ENCODE data around the gene STAC3.
A peak's percentile ranks its signal among the peaks of the same experiment; 100 is the strongest.

The STAC3 gene

DNA sequence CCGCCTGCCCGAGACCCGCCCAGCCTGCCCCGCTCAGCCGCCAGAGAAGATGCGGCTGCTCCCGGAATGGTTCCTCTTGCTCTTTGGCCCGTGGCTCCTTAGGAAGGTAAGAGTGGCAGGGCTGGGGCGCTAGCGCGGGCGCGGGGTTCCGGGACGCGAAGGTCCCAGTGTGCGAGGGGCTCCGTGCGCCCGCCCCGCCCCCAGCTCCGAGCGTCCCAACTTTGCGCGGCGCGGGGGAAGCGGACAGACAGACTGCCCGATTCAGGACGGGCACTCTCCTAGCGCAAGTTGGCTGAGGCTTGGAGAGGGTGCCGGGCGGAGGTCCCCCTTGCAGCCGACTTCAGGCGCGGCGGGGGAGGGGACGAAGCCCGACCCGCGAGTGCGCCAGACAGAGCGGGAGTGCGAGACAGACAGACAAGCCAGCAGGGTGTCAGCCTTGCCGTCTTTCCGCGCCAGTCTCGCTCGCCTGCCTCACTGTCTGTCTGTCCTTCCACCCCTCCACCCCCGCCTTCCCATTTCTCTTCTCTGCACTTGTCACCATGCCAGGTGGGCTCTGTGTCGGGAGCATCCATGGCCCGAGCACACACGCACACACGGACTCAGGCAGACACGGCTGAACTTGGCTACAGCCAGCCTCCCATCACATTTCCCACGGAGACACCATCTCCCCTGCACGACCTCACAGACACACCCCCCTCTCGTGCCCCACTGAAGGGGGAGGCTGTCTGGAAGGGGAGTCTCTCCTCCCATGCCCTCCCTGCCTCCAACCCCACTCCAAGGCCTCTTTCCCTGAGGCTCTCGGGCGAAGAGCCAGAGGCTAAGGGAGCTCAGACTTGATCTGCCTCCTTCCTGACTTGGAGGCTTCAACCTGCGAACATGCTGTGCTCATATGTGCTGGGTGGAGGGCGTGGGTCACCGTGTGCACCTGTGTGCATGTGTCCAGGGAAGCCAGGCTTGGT, 33.8 kb downstream of the STAC3 start (continued):
- TF ChIP-seq ZNF473 (tag by site-specific recombination; IDR thresholded peaks at IDR 0.05) (no peak), TSHZ1 (tag by site-specific recombination; IDR thresholded peaks at IDR 0.05; ENCODE audit: borderline replicate concordance) (no peak), ZNF785 (tag by site-specific recombination; IDR thresholded peaks at IDR 0.05) (no peak), ZNF202 (tag by site-specific recombination; IDR thresholded peaks at IDR 0.05; ENCODE audit: borderline replicate concordance) (no peak), TRIM28 (IDR thresholded peaks at IDR 0.05; ENCODE audit: borderline replicate concordance, low read length) (no peak), ZFP41 (tag by site-specific recombination; IDR thresholded peaks at IDR 0.05; ENCODE audit: borderline replicate concordance) (no peak), ZNF561 (tag by site-specific recombination; IDR thresholded peaks at IDR 0.05; ENCODE audit: borderline replicate concordance) (no peak), ZNF658 (tag by site-specific recombination; IDR thresholded peaks at IDR 0.05) (no peak), SCRT2 (tag by site-specific recombination; IDR thresholded peaks at IDR 0.05) (peak; percentile 67), ZNF48 (tag by site-specific recombination; IDR thresholded peaks at IDR 0.05) (no peak), ZNF645 (tag by site-specific recombination; IDR thresholded peaks at IDR 0.05) (no peak), ZNF155 (tag by site-specific recombination; IDR thresholded peaks at IDR 0.05) (no peak), ZNF239 (tag by site-specific recombination; IDR thresholded peaks at IDR 0.05) (no peak), ZNF621 (tag by site-specific recombination; IDR thresholded peaks at IDR 0.05) (no peak), ZNF280D (tag by site-specific recombination; IDR thresholded peaks at IDR 0.05) (no peak), ZNF214 (tag by site-specific recombination; IDR thresholded peaks at IDR 0.05; ENCODE audit: borderline replicate concordance) (no peak), KLF7 (tag by site-specific recombination; IDR thresholded peaks at IDR 0.05; ENCODE audit: borderline replicate concordance) (no peak), ZNF223 (tag by site-specific recombination; IDR thresholded peaks at IDR 0.05) (no peak), ZNF560 (tag by site-specific recombination; IDR thresholded peaks at IDR 0.05; ENCODE audit: borderline replicate concordance) (no peak), ZNF837 (tag by site-specific recombination; IDR thresholded peaks at IDR 0.05) (peak; percentile 59; the same call in 1 of the 2 replicates), ZNF133 (tag by site-specific recombination; IDR thresholded peaks at IDR 0.05) (no peak), ZNF660 (tag by site-specific recombination; IDR thresholded peaks at IDR 0.05) (no peak), ZNF513 (tag by site-specific recombination; IDR thresholded peaks at IDR 0.05) (no peak), ZSCAN16 (tag by site-specific recombination; IDR thresholded peaks at IDR 0.05) (no peak), ZNF138 (tag by site-specific recombination; IDR thresholded peaks at IDR 0.05; ENCODE audit: borderline replicate concordance) (no peak), ZNF843 (tag by site-specific recombination; IDR thresholded peaks at IDR 0.05) (no peak)
- TF ChIP-seq, protein P1, sequence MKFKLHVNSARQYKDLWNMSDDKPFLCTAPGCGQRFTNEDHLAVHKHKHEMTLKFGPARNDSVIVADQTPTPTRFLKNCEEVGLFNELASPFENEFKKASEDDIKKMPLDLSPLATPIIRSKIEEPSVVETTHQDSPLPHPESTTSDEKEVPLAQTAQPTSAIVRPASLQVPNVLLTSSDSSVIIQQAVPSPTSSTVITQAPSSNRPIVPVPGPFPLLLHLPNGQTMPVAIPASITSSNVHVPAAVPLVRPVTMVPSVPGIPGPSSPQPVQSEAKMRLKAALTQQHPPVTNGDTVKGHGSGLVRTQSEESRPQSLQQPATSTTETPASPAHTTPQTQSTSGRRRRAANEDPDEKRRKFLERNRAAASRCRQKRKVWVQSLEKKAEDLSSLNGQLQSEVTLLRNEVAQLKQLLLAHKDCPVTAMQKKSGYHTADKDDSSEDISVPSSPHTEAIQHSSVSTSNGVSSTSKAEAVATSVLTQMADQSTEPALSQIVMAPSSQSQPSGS (tag by site-specific recombination; IDR thresholded peaks at IDR 0.05; ENCODE audit: low read depth), result no peak
- TF ChIP-seq, protein P2, sequence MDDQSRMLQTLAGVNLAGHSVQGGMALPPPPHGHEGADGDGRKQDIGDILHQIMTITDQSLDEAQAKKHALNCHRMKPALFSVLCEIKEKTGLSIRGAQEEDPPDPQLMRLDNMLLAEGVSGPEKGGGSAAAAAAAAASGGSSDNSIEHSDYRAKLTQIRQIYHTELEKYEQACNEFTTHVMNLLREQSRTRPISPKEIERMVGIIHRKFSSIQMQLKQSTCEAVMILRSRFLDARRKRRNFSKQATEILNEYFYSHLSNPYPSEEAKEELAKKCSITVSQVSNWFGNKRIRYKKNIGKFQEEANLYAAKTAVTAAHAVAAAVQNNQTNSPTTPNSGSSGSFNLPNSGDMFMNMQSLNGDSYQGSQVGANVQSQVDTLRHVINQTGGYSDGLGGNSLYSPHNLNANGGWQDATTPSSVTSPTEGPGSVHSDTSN (CRISPR knock-in tag; IDR thresholded peaks at IDR 0.05), result no peak

Data from HEK293 (cell line).